NCI-H2081 treated with DMSO at 0.1 percent for 48 hours (cell line): ENCODE data around the gene LRRFIP1.

ENCODE experiments used
- DNase-seq: peaks from one replicate; lab custom pipeline; 2025; lab: John Stamatoyannopoulos, UW

Gene LRRFIP1

DNA sequence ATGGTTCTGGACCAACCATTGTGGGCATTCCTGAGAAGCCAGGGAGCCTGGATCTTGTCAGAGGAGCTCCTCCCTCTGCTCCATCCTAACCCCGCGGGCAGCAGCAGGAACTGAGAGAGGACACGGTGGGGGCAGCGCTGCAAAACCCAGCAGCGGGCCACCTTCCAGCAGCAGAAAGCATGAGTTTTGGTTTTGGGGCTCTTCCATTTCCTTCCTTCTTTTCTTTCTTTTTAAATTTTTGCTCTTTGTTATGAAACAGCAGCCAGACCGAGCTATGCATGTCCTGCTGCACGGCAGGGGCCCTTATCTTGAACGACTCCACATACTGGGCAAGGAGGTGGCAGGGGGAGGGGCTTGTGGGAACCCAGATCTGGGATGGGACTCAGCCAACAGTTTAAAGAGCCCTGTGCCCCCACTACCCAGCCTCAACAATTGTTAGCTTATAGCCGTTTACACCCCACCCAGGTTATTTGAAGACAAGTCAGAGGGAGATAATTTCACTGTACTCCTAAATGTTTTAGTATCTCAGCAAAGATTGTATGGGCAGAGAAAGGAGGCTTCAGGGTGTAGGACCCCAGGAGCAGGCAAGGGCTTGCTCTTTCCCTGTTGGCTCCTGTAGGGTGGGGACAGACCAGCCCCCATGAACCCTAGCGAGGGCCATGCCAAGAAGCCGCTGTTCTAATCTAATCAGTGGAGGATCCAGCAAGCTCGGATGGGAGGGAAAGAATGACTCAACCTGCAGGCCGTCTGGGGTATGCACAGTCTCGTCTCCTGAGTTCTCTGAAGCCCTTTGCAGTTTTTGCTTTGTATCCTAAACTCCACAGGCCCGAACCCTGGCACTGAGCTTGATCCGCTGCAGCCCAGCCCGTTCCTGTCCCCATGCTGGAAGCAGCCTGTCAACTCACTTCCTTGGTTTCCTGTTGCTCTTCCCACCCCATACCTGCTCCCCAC, 75.3 kb downstream of the LRRFIP1 start:
- DNase-seq = no peak

DNA sequence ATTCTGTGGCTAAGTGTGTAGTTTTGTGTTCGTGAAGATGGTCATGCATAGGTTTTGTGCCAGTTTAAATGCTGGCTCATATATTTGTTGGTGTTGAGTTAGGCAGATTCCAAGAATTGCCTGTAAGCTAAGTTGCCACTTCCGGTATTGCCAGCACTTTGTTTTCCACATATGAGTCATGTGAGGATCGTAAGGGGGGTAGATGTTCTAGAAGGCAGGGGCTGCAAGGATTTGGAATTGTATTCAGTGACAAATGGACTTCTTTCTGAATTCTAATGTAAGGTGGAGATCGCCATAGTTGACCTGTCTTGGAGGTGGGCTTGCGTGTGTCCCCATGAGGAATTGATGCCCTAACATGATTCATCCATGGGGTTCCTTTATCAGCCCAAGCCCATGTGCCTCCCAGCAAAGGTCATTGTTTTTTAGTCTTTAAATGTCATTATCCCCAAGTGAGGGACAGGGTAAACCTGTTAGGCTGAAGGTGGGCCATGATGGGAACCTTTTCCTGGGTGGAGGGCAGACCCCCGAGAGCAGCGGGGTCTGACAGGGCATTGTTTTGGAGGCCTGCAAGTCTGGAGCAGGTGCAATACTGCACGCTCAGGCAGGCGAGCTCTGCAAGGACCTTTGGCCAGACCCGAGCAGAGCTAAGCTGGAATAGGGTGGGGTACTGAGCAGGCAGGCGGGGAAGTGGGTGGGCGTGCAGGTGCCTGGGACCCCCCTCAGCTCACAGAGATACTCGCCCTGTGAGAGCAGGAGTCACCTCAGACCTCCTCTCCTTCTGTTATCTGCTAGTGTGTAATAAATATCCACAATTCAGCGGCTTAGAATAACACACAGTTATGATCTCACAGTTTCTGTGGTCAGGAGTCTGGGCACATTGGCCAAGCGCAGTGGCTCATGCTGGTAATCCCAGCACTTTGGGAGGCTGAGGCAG, 77.4 kb downstream of the LRRFIP1 start:
- no peak for DNase-seq

- no peak for DNase-seq
Observed at GRCh38 chr2:237706257-237706656, 78.9 kb downstream of the LRRFIP1 start.

GRCh38 chr2:237708065-237708398, 80.6 kb downstream of the LRRFIP1 start:
- DNase-seq = no peak

DNA sequence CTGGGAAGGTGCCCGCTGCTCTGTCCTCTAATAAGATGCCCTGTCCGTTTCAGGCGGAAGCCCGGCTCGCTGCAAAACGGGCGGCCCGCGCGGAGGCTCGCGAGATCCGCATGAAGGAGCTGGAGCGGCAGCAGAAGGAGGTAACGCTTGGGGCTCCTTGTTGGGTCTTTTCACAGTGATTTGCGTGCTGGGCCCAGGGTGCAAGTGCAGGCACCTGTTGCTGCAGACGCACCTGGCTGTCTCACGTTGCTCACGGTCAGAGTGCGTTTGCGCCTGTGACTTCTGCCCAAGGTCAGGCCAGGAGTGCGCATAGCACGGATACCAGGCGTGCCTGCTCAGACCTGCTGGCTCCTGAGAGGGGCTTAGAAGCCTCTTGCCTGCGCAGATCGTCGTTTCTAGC, 81.1 kb downstream of the LRRFIP1 start:
- no peak for DNase-seq

- no peak for DNase-seq
Observed at GRCh38 chr2:237708961-237709360, 81.6 kb downstream of the LRRFIP1 start.

DNA sequence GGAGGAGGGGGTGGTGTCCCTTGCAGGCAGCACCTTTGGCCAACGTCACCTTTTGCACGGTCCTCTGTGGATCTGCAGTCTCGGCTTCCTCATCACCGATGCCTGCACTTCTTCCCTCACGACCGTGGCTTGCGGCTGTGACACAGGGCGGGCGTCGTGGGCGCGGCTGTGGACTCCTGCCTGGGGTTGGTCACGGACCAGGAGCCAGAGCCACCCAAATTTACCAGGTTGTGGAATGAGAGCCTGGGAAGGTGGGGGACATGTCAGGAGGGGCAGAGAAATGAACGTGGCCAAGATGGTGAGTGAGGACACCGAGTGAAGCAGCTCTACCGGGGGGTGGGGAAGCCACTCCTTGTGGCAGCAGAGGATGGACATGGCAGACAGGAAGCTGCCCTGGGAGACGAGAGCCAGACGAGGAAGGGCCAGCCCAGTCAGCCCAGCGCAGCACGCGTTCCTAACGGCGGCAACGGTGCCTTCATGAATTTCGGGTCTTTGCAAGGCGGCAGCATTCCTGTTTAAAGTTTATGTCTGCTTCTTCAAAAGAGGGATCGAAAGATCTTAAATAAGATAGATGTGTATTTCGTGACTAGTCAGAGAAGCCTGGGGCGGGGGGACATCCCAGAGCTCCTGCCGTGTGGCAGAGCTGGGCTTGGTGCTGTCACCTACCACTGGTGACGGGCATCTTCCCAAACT, 84.2 kb downstream of the LRRFIP1 start:
- no peak for DNase-seq

- DNase-seq = no peak
Observed at GRCh38 chr2:237712477-237713377, 85.3 kb downstream of the LRRFIP1 start.

GRCh38 chr2:237714690-237715458, 87.5 kb downstream of the LRRFIP1 start:
- DNase-seq = no peak

GRCh38 chr2:237715459-237715947, 88.1 kb downstream of the LRRFIP1 start:
- no peak for DNase-seq

DNA sequence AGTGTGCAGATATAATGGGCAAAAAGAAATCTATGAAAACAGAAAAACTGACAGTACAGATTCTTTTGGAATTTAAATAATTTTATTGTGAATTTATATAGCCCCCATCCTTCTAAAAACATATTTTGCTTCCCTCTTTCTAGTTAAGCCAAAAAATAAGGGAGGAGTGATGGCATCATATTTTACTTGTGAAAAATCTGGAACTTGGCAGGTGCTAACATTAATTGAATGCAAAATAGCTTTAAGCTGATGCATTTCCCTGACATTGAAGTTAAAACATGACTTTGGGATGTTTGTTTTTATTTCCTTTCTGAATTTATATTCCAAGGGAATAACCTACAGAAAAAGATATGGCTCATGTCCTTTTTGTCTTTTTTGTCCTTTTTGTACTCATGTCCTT, 88.6 kb downstream of the LRRFIP1 start:
- no peak for DNase-seq

DNA sequence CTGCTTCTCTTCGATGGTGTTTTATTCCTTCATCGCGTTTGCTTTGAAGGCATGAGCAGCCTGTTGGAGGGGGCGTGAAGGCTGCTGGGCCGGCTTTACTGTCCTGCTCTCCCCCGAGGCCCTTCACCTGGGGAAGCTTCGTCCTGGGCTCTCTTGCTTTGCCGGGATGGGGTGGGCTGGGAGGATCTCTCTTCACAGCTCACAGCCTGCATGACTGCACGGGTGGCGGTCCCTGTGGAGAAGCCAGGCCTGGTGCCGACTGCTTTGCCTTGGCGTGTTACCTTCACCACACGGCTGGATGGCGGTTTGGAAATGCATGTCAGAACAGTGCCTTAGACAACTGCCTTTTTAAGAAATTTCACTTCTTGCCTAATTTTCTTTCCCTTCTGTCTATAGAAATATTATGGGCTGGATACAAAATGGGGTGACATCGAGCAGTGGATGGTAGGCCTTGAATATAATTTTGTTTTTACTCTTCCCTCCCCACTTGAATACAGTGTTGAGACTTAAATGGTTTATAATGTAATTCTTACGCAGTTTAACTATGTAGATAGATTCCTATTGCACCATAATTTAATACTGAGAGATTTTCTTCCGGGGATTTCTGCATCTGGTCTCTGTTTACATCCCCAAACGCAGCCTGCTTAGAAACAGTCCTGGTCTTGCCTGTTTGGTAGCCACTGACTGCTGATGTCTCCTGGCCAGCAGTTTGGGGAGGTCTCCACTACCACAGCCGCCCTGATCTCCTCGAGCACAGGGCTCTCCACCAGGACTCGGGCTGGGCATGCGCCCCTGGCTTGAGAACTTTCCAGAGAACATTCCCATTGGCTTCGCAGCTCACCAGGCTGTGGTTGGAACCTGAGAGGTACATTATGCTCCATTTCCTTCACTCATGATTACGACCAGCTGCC, 90.2 kb downstream of the LRRFIP1 start:
- no peak for DNase-seq

- DNase-seq = no peak
Observed at GRCh38 chr2:237718277-237718634, 90.9 kb downstream of the LRRFIP1 start.

- DNase-seq = no peak
Observed at GRCh38 chr2:237720444-237720843, 93.1 kb downstream of the LRRFIP1 start.

GRCh38 chr2:237720957-237721356, 93.6 kb downstream of the LRRFIP1 start:
- DNase-seq = no peak

- DNase-seq = no peak
Observed at GRCh38 chr2:237721458-237721857, 94.1 kb downstream of the LRRFIP1 start.

DNA sequence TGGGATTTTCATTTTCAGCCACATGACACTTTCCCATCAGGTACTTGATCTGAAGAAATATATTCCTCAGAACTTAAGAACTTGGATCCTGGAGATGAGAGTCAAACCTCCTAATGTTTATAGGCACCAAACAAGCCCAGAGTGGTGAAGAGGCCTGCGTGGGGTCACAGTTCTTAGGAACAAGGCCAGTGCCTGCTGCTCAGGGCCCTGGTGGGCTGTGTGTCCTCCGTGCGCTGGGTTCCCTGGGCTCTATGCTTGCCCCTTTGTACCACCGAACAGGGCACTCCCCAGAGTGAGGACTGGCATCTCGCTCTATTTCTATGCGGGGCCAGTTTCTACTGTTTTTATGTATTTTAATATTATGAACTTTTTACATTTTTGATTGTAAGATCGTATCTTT, 95.2 kb downstream of the LRRFIP1 start:
- no peak for DNase-seq

GRCh38 chr2:237723023-237723422, 95.6 kb downstream of the LRRFIP1 start:
- no peak for DNase-seq

DNA sequence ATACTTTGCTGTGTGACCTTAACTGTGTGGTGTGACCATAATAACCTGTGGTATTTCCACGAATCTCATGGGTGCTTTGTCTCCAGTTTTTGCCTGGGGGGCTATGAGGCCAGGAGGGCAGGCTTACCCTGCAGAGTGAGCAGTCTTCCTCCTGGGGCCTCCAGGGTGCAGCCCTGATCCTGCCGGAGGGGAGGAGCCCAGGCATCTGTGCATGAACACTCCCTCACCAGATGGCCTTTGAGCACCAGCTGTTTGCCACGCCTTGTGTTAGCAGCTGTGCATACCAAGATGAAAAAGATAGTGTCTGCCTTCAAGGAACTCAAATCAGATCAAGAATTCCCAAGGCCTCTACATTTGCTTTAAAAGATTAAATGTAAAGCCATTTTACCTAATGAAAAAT, 96.2 kb downstream of the LRRFIP1 start:
- no peak for DNase-seq
